SJCRH30 (cell line): Measurements from ENCODE around the gene RPRD2. TPM values are rescaled to one million over a fixed set of nuclear protein-coding genes. Genes with fewer than 3 reads are reported as not detected.

Experiments used
- total RNA-seq: library from RNA; depleted of rRNA; stranded (reverse); fragments of >200 nt; shearing (Covaris generic); gene quantifications from 2 replicates; pipeline ENCODE4 v1.2.3, GENCODE V29; 2014; rRNA removed

Gene RPRD2
- total RNA-seq, 1 experiment from 2014 or later, result 15.5 TPM

Other genes starting within 250 kb of the RPRD2 start
- 50.0 and 54.4 TPM in 2 replicates for gene PLEKHO1, start 214.2 kb upstream of the RPRD2 start, total RNA-seq
- gene ANP32E, start 128.0 kb upstream of the RPRD2 start, total RNA-seq, result 85.9 and 92.1 TPM in 2 replicates
- gene CA14, start 106.4 kb upstream of the RPRD2 start, total RNA-seq, result 3.9 and 4.7 TPM in 2 replicates
- 93.6 and 95.6 TPM in 2 replicates for gene APH1A, start 95.1 kb upstream of the RPRD2 start, total RNA-seq
- gene C1orf54, start 91.4 kb upstream of the RPRD2 start, total RNA-seq, result 1.3 and 2.0 TPM in 2 replicates
- not detected in 2 replicates for gene CIART, start 81.6 kb upstream of the RPRD2 start, total RNA-seq
- 47.8 and 53.0 TPM in 2 replicates for gene MRPS21, start 70.3 kb upstream of the RPRD2 start, total RNA-seq
- 75.4 and 88.7 TPM in 2 replicates for gene PRPF3, start 42.6 kb upstream of the RPRD2 start, total RNA-seq
- gene TARS2, start 123.3 kb downstream of the RPRD2 start, total RNA-seq, result 24.0 and 26.3 TPM in 2 replicates
- 5.0 TPM in 2 replicates for gene ECM1, start 144.0 kb downstream of the RPRD2 start, total RNA-seq
- 0.28 TPM in 1 of 2 replicates, not detected in the other for gene FALEC, start 151.6 kb downstream of the RPRD2 start, total RNA-seq
- not detected in 2 replicates for gene ADAMTSL4, start 185.3 kb downstream of the RPRD2 start, total RNA-seq
- gene MCL1, start 215.5 kb downstream of the RPRD2 start, total RNA-seq, result 99.4 and 104 TPM in 2 replicates